Activated B cell treated with CpG ODN at 0.5 μM for 24 hours (primary cell): ENCODE data around the gene MRM2. TPM values are rescaled to one million over a fixed set of nuclear protein-coding genes. Genes with fewer than 3 reads are reported as not detected.

Experiments used
- ATAC-seq: fragments of 200-7000 bp; cut with Tn5 transposase; one replicate; pipeline ENCODE4 v1.10.0; 2021; ENCODE audit warnings: low read depth, mild to moderate bottlenecking, moderate library complexity
- CTCF ChIA-PET: fragments of 350-600 bp; sonication (Branson Sonifier 250); formaldehyde crosslinking; loops from one replicate; lab custom pipeline; 2021; ENCODE audit warnings: antibody characterized with exemption; lab: Charles Lee
- POLR2A ChIA-PET: fragments of 350-600 bp; sonication (Branson Sonifier 250); formaldehyde crosslinking; loops from one replicate; lab custom pipeline; 2021; ENCODE audit warnings: antibody characterized with exemption; lab: Charles Lee
- DNase-seq: peaks from one replicate; pipeline ENCODE4 v3.0.0; 2022
- H3K27ac Mint-ChIP-seq: one replicate; pipeline ENCODE4 v1.8.0; 2020; ENCODE audit warnings: mixed read lengths
- H3K27me3 Mint-ChIP-seq: one replicate; pipeline ENCODE4 v1.8.0; 2021; ENCODE audit warnings: mixed read lengths
- H3K36me3 Mint-ChIP-seq: one replicate; pipeline ENCODE4 v1.8.0; 2021; ENCODE audit warnings: low read depth, mixed read lengths
- H3K4me1 Mint-ChIP-seq: one replicate; pipeline ENCODE4 v1.8.0; 2021; ENCODE audit warnings: mixed read lengths
- H3K4me3 Mint-ChIP-seq: one replicate; pipeline ENCODE4 v1.8.0; 2020; ENCODE audit warnings: mild to moderate bottlenecking, mixed read lengths
- H3K9me3 Mint-ChIP-seq: one replicate; pipeline ENCODE4 v1.8.0; 2020; ENCODE audit warnings: mixed read lengths
- CTCF ChIP-seq: fragments of 200-600 bp; IDR thresholded peaks from one replicate; pipeline ENCODE4 v1.8.0; 2022; ENCODE audit warnings: antibody characterized with exemption, mild to moderate bottlenecking
- intact Hi-C: fragments of 100-400 bp; cut with micrococcal nuclease; formaldehyde crosslinking; loops from one replicate; pipeline ENCODE4 v1.15.1; 2024
- total RNA-seq: library from RNA; stranded (reverse); gene quantifications from 2 replicates; pipeline ENCODE4 v1.2.3, GENCODE V29; 2022

The MRM2 gene
- total RNA-seq, 1 donor from 2014 or later = 35.3 TPM

GRCh38 chr7:2274666-2275065 lies 32.7 kb upstream of the MRM2 start:
- Mint-ChIP-seq H3K36me3 (peaks cover 67% of the 10 kb centered on the region), H3K27ac (no peak overlapping the region), H3K4me3 (no peak overlapping the region), H3K27me3 (no peaks in the 10 kb centered on the region), H3K9me3 (no peaks in the 10 kb centered on the region), H3K4me1 (peaks cover 4% of the 10 kb centered on the region)
- ChIA-PET POLR2A (interaction anchor here (0.8 kb wide), 1 partner anchor 39 kb away, joined by 4 read pairs; no protein-coding TSS in a partner anchor), CTCF (no interaction called here)
- ATAC-seq = no peak
- DNase-seq = no peak
- intact Hi-C loops = no loop called here
- TF ChIP-seq CTCF = no peak

GRCh38 chr7:2273866-2274265 lies 31.9 kb upstream of the MRM2 start:
- ChIA-PET CTCF (no interaction called here), POLR2A (interaction anchor here (0.8 kb wide), 1 partner anchor 40 kb away, joined by 4 read pairs; no protein-coding TSS in a partner anchor)
- TF ChIP-seq CTCF = no peak
- ATAC-seq = no peak
- Mint-ChIP-seq H3K36me3 (peaks cover 70% of the 10 kb centered on the region), H3K27ac (no peak overlapping the region), H3K9me3 (no peaks in the 10 kb centered on the region), H3K27me3 (no peaks in the 10 kb centered on the region), H3K4me3 (no peak overlapping the region), H3K4me1 (peaks cover 3% of the 10 kb centered on the region)
- intact Hi-C loops = no loop called here
- no peak for DNase-seq

GRCh38 chr7:2272031-2272430 lies 30.0 kb upstream of the MRM2 start:
- DNase-seq (no peak), ATAC-seq (no peak)
- H3K27ac Mint-ChIP-seq = no peak overlapping the region
- CTCF ChIA-PET = no interaction called here
- intact Hi-C loops = no loop called here
- H3K9me3 Mint-ChIP-seq = no peaks in the 10 kb centered on the region
- H3K4me3 Mint-ChIP-seq = no peak overlapping the region
- TF ChIP-seq CTCF = no peak
- peaks cover 60% of the 10 kb centered on the region for H3K36me3 Mint-ChIP-seq
- peaks cover under 1% of the 10 kb centered on the region for H3K4me1 Mint-ChIP-seq
- POLR2A ChIA-PET = no interaction called here
- no peaks in the 10 kb centered on the region for H3K27me3 Mint-ChIP-seq

GRCh38 chr7:2271273-2272026 lies 29.4 kb upstream of the MRM2 start:
- H3K27ac Mint-ChIP-seq = no peak overlapping the region
- H3K4me3 Mint-ChIP-seq = no peak overlapping the region
- ChIA-PET CTCF (no interaction called here), POLR2A (no interaction called here)
- no peaks in the 10 kb centered on the region for H3K4me1 Mint-ChIP-seq
- no peak for DNase-seq
- no peaks in the 10 kb centered on the region for H3K9me3 Mint-ChIP-seq
- H3K27me3 Mint-ChIP-seq = no peaks in the 10 kb centered on the region
- intact Hi-C loops = no loop called here
- TF ChIP-seq CTCF = no peak
- peaks cover 61% of the 10 kb centered on the region for H3K36me3 Mint-ChIP-seq
- no peak for ATAC-seq

GRCh38 chr7:2270495-2270894 lies 28.5 kb upstream of the MRM2 start:
- TF ChIP-seq CTCF = no peak
- DNase-seq (no peak), ATAC-seq (no peak)
- H3K9me3 Mint-ChIP-seq = no peaks in the 10 kb centered on the region
- POLR2A ChIA-PET = no interaction called here
- no peak overlapping the region for H3K4me3 Mint-ChIP-seq
- H3K27ac Mint-ChIP-seq = no peak overlapping the region
- no peaks in the 10 kb centered on the region for H3K27me3 Mint-ChIP-seq
- intact Hi-C loops = no loop called here
- peaks cover 67% of the 10 kb centered on the region for H3K36me3 Mint-ChIP-seq
- CTCF ChIA-PET = no interaction called here
- no peaks in the 10 kb centered on the region for H3K4me1 Mint-ChIP-seq
